ENCODE data around the gene ASAP3. TPM values are rescaled to one million over a fixed set of nuclear protein-coding genes. Genes with fewer than 3 reads are reported as not detected.

Gene ASAP3
- total and polyA plus RNA-seq, 2 experiments from 2014 or later: 28.0 to 98.2 TPM

GRCh38 chr1:23381233-23381885, 102.6 kb downstream of the ASAP3 start:
- no peaks in the 10 kb centered on the region for H3K9me2 ChIP-seq (ENCODE audit: insufficient read depth)
- Mint-ChIP-seq H3K4me3 (no peak overlapping the region), H3K36me3 (ENCODE audit: low read depth) (no peaks in the 10 kb centered on the region), H3K9me3 (no peaks in the 10 kb centered on the region; the same call in 2 of the 3 replicates), H3K27me3 (ENCODE audit: insufficient read depth, low read depth, poor library complexity) (peaks cover 89% of the 10 kb centered on the region), H3K4me1 (no peaks in the 10 kb centered on the region), H3K27ac (no peak overlapping the region)
- DNase-seq (ENCODE audit: low spot score): no peak
- no peaks in the 10 kb centered on the region for H3K4me1 ChIP-seq (ENCODE audit: insufficient read depth)
- H3K27me3 ChIP-seq (ENCODE audit: insufficient read depth): peaks cover 100% of the 10 kb centered on the region
- no peak overlapping the region for H2AFZ ChIP-seq
- no peak for TF ChIP-seq CREB1 (CRISPR knock-in tag; IDR thresholded peaks at IDR 0.05; ENCODE audit: low read depth)
- TF ChIP-seq ZNF462 (CRISPR knock-in tag; IDR thresholded peaks at IDR 0.05): no peak
- no peak for TF ChIP-seq ZNF114 (CRISPR knock-in tag; IDR thresholded peaks at IDR 0.05)
- TF ChIP-seq CTCF (conservative IDR thresholded peaks at IDR 0.05; ENCODE audit: low read depth in 2 of 2): no peak
- no peak for TF ChIP-seq STAT1 (IDR thresholded peaks at IDR 0.05; ENCODE audit: unreplicated experiment)
- TF ChIP-seq REST (IDR thresholded peaks at IDR 0.05; ENCODE audit: unreplicated experiment): no peak
- no peak for TF ChIP-seq EZH2phosphoT487 (IDR thresholded peaks at IDR 0.05; ENCODE audit: unreplicated experiment)
- TF ChIP-seq JUNB (IDR thresholded peaks at IDR 0.05; ENCODE audit: unreplicated experiment): no peak
- no peak for TF ChIP-seq NANOG (IDR thresholded peaks at IDR 0.05; ENCODE audit: borderline replicate concordance)
- TF ChIP-seq ZNF331 (CRISPR knock-in tag; IDR thresholded peaks at IDR 0.05; ENCODE audit: low read depth): no peak
- no peak for TF ChIP-seq POLR2AphosphoS5 (IDR thresholded peaks at IDR 0.05; ENCODE audit: low read depth)
- no peak for TF ChIP-seq EZH2 (IDR thresholded peaks at IDR 0.05; ENCODE audit: low read depth, unreplicated experiment)
- no peak for TF ChIP-seq ETS1 (IDR thresholded peaks at IDR 0.05)
- no peaks in the 10 kb centered on the region for H3K79me2 ChIP-seq (replicated peaks; ENCODE audit: insufficient read depth)
- H3K27ac ChIP-seq (ENCODE audit: low read depth): no peak overlapping the region
- no peak overlapping the region for H3K4me2 ChIP-seq
- no peaks in the 10 kb centered on the region for H3K36me3 ChIP-seq (ENCODE audit: insufficient read depth)
- no peak overlapping the region for H3K4me3 ChIP-seq
- no peak for ATAC-seq
- no peaks in the 10 kb centered on the region for H3F3A ChIP-seq (replicated peaks; ENCODE audit: low read depth)
- peaks cover 3% of the 10 kb centered on the region for H4K20me1 ChIP-seq (replicated peaks; ENCODE audit: insufficient read depth)
